ENCODE measurements around the gene VAX1. TPM values are rescaled to one million over a fixed set of nuclear protein-coding genes. Genes with fewer than 3 reads are reported as not detected.
"Not testable (repeated sequence)": the region's sequence is repeated elsewhere in the genome, so short reads cannot be mapped to it uniquely, and the experiment has no call there.

The VAX1 gene
- total RNA-seq, 1 donor from 2014 or later = not detected

- not testable (repeated sequence) for H3K9me3 Mint-ChIP-seq, H3K27ac Mint-ChIP-seq, H3K4me3 Mint-ChIP-seq
These were observed 11.4 kb downstream of the VAX1 start for GRCh38 chr10:117126645-117127044.

GRCh38 chr10:117126034-117126433 lies 12.0 kb downstream of the VAX1 start:
- DNase-seq (ENCODE audit: low spot score) = no peak
- Mint-ChIP-seq H3K36me3 (ENCODE audit: low read depth) (no peaks in the 10 kb centered on the region), H3K4me1 (ENCODE audit: low read depth) (no peaks in the 10 kb centered on the region), H3K9me3 (no peaks in the 10 kb centered on the region), H3K27ac (no peak overlapping the region), H3K4me3 (no peak overlapping the region), H3K27me3 (ENCODE audit: insufficient read depth) (peaks cover 28% of the 10 kb centered on the region)
- intact Hi-C loops (cut with micrococcal nuclease) = no loop called here

More at GRCh38 chr10:117126645-117127044, 11.4 kb downstream of the VAX1 start:
- H3K36me3 Mint-ChIP-seq (ENCODE audit: low read depth); intact Hi-C loops (cut with micrococcal nuclease); H3K4me1 Mint-ChIP-seq (ENCODE audit: low read depth); DNase-seq (ENCODE audit: low spot score): not testable (repeated sequence)
- peaks cover 33% of the 10 kb centered on the region for H3K27me3 Mint-ChIP-seq (ENCODE audit: insufficient read depth)

GRCh38 chr10:117112220-117112619 lies 25.9 kb downstream of the VAX1 start:
- Mint-ChIP-seq H3K9me3 (no peaks in the 10 kb centered on the region), H3K36me3 (ENCODE audit: low read depth) (no peaks in the 10 kb centered on the region), H3K4me1 (ENCODE audit: low read depth) (no peaks in the 10 kb centered on the region), H3K27me3 (ENCODE audit: insufficient read depth) (peaks cover 6% of the 10 kb centered on the region), H3K4me3 (no peak overlapping the region), H3K27ac (no peak overlapping the region)
- intact Hi-C loops (cut with micrococcal nuclease) = no loop called here
- no peak for DNase-seq (ENCODE audit: low spot score)

- H3K36me3 Mint-ChIP-seq (ENCODE audit: low read depth) = no peaks in the 10 kb centered on the region
- peaks cover 4% of the 10 kb centered on the region for H3K27me3 Mint-ChIP-seq (ENCODE audit: insufficient read depth)
- H3K4me1 Mint-ChIP-seq (ENCODE audit: low read depth) = no peaks in the 10 kb centered on the region
- DNase-seq (ENCODE audit: low spot score) = no peak
- intact Hi-C loops (cut with micrococcal nuclease) = no loop called here
- H3K9me3 Mint-ChIP-seq = no peaks in the 10 kb centered on the region
- no peak overlapping the region for H3K27ac Mint-ChIP-seq
- H3K4me3 Mint-ChIP-seq = no peak overlapping the region
These were observed 30.8 kb downstream of the VAX1 start for GRCh38 chr10:117107238-117107637.

- no peak for DNase-seq (ENCODE audit: low spot score)
- Mint-ChIP-seq H3K36me3 (ENCODE audit: low read depth) (no peaks in the 10 kb centered on the region), H3K9me3 (no peaks in the 10 kb centered on the region), H3K27ac (no peak overlapping the region), H3K4me3 (no peak overlapping the region), H3K4me1 (ENCODE audit: low read depth) (no peaks in the 10 kb centered on the region), H3K27me3 (ENCODE audit: insufficient read depth) (peaks cover 2% of the 10 kb centered on the region)
- intact Hi-C loops (cut with micrococcal nuclease) = no loop called here
These were observed 41.4 kb downstream of the VAX1 start for GRCh38 chr10:117096599-117097201.

- no peak overlapping the region for H3K27ac Mint-ChIP-seq
- no peaks in the 10 kb centered on the region for H3K4me1 Mint-ChIP-seq (ENCODE audit: low read depth)
- intact Hi-C loops (cut with micrococcal nuclease) = no loop called here
- H3K4me3 Mint-ChIP-seq = no peak overlapping the region
- no peaks in the 10 kb centered on the region for H3K9me3 Mint-ChIP-seq
- H3K27me3 Mint-ChIP-seq (ENCODE audit: insufficient read depth) = peaks cover 2% of the 10 kb centered on the region
- no peaks in the 10 kb centered on the region for H3K36me3 Mint-ChIP-seq (ENCODE audit: low read depth)
- DNase-seq (ENCODE audit: low spot score) = no peak
These were observed 43.2 kb downstream of the VAX1 start for GRCh38 chr10:117094856-117095255.

GRCh38 chr10:117092386-117092785 lies 45.7 kb downstream of the VAX1 start:
- Mint-ChIP-seq H3K4me1 (ENCODE audit: low read depth) (no peaks in the 10 kb centered on the region), H3K36me3 (ENCODE audit: low read depth) (no peaks in the 10 kb centered on the region), H3K27ac (no peak overlapping the region), H3K4me3 (no peak overlapping the region), H3K27me3 (ENCODE audit: insufficient read depth) (peaks cover 2% of the 10 kb centered on the region), H3K9me3 (no peaks in the 10 kb centered on the region)
- DNase-seq (ENCODE audit: low spot score) = no peak
- intact Hi-C loops (cut with micrococcal nuclease) = no loop called here

- intact Hi-C loops (cut with micrococcal nuclease) = no loop called here
- H3K9me3 Mint-ChIP-seq = no peaks in the 10 kb centered on the region
- no peak for DNase-seq (ENCODE audit: low spot score)
- H3K4me3 Mint-ChIP-seq = no peak overlapping the region
- H3K27me3 Mint-ChIP-seq (ENCODE audit: insufficient read depth) = no peaks in the 10 kb centered on the region
- no peaks in the 10 kb centered on the region for H3K36me3 Mint-ChIP-seq (ENCODE audit: low read depth)
- no peaks in the 10 kb centered on the region for H3K4me1 Mint-ChIP-seq (ENCODE audit: low read depth)
- H3K27ac Mint-ChIP-seq = no peak overlapping the region
These were observed 47.2 kb downstream of the VAX1 start for GRCh38 chr10:117090834-117091233.

- Mint-ChIP-seq H3K27me3 (ENCODE audit: insufficient read depth) (no peaks in the 10 kb centered on the region), H3K9me3 (no peaks in the 10 kb centered on the region), H3K4me1 (ENCODE audit: low read depth) (no peaks in the 10 kb centered on the region), H3K4me3 (no peak overlapping the region), H3K36me3 (ENCODE audit: low read depth) (no peaks in the 10 kb centered on the region), H3K27ac (no peak overlapping the region)
- DNase-seq (ENCODE audit: low spot score) = no peak
- intact Hi-C loops (cut with micrococcal nuclease) = no loop called here
These were observed 50.5 kb downstream of the VAX1 start for GRCh38 chr10:117087521-117087920.

GRCh38 chr10:117086546-117086945 lies 51.5 kb downstream of the VAX1 start:
- no peak for DNase-seq (ENCODE audit: low spot score)
- no peak overlapping the region for H3K4me3 Mint-ChIP-seq
- no peaks in the 10 kb centered on the region for H3K4me1 Mint-ChIP-seq (ENCODE audit: low read depth)
- intact Hi-C loops (cut with micrococcal nuclease) = no loop called here
- H3K27me3 Mint-ChIP-seq (ENCODE audit: insufficient read depth) = no peaks in the 10 kb centered on the region
- H3K27ac Mint-ChIP-seq = no peak overlapping the region
- H3K36me3 Mint-ChIP-seq (ENCODE audit: low read depth) = no peaks in the 10 kb centered on the region
- no peaks in the 10 kb centered on the region for H3K9me3 Mint-ChIP-seq

- not testable (repeated sequence) for H3K27me3 Mint-ChIP-seq (ENCODE audit: insufficient read depth)
These were observed 53.4 kb downstream of the VAX1 start for GRCh38 chr10:117084421-117085246.

More at GRCh38 chr10:117084421-117085246, 53.4 kb downstream of the VAX1 start:
- H3K4me3 Mint-ChIP-seq; intact Hi-C loops (cut with micrococcal nuclease); H3K36me3 Mint-ChIP-seq (ENCODE audit: low read depth); DNase-seq (ENCODE audit: low spot score); H3K9me3 Mint-ChIP-seq; H3K27ac Mint-ChIP-seq; H3K4me1 Mint-ChIP-seq (ENCODE audit: low read depth): not testable (repeated sequence)
